Transverse colon (tissue), 4 donors: Measurements from ENCODE around the gene ITGB6.

Experiments used
- CTCF ChIP-seq, 5 experiments: fragments of 200-600 bp in 3 of 5; fragments of 450-650 bp in 2 of 5; sonication (generic) in 3 of 5; IDR thresholded peaks; 1 replicate in 2 of 5; 2 replicates in 3 of 5; pipeline ENCODE4 v1.5.1; 2016 to 2017; ENCODE audit warnings: antibody characterized with exemption in 5 of 5, inconsistent platforms in 3 of 5, mild to moderate bottlenecking in 2 of 5, moderate library complexity in 1 of 5
- EP300 ChIP-seq: sonication (generic); formaldehyde crosslinking; IDR thresholded peaks from one replicate; pipeline ENCODE4 v1.6.1; 2017; ENCODE audit warnings: antibody characterized with exemption, low read depth
- POLR2A ChIP-seq: fragments of 450-650 bp; IDR thresholded peaks from one replicate; pipeline ENCODE4 v1.6.1; 2016; ENCODE audit warnings: antibody characterized with exemption, mild to moderate bottlenecking, moderate library complexity
- POLR2AphosphoS5 ChIP-seq, 3 donors: sonication (generic); formaldehyde crosslinking; IDR thresholded peaks; one replicate each; pipeline ENCODE4 v1.6.1; 2016; ENCODE audit warnings: antibody characterized with exemption in 3 of 3

- TF ChIP-seq CTCF (IDR thresholded peaks at IDR 0.05) (no peak), POLR2A (no peak), POLR2AphosphoS5 (IDR thresholded peaks at IDR 0.05) (no peak), EP300 (no peak)
Measured at GRCh38 chr2:160125828-160126227, 74.2 kb downstream of the ITGB6 start.
